ENCODE results near the gene CTNND1. TPM values are rescaled to one million over a fixed set of nuclear protein-coding genes. Genes with fewer than 3 reads are reported as not detected.
A peak's percentile ranks its signal among the peaks of the same experiment; 100 is the strongest.

CTNND1 gene
- total and polyA plus RNA-seq, 2 experiments from 2014 or later, result 39.1 to 136 TPM

GRCh38 chr11:57778318-57779037 lies 16.9 kb downstream of the CTNND1 start:
- Mint-ChIP-seq H3K4me1 (peaks cover 88% of the 10 kb centered on the region), H3K9me3 (no peaks in the 10 kb centered on the region), H3K27ac (peak overlapping the region; percentile 99), H3K27me3 (ENCODE audit: insufficient read depth, low read depth, poor library complexity) (peaks cover 10% of the 10 kb centered on the region), H3K36me3 (ENCODE audit: low read depth) (peaks cover 2% of the 10 kb centered on the region; the same call in 1 of the 3 replicates), H3K4me3 (peak overlapping the region; percentile 50)
- peak; percentile 96 for DNase-seq (ENCODE audit: low spot score)
- Histone ChIP-seq H3K4me2 (peak overlapping the region; percentile 64), H3K27ac (ENCODE audit: low read depth) (peak overlapping the region; percentile 98), H3K36me3 (ENCODE audit: insufficient read depth) (no peaks in the 10 kb centered on the region), H3K4me1 (ENCODE audit: insufficient read depth) (peaks cover 59% of the 10 kb centered on the region), H3K9me2 (ENCODE audit: insufficient read depth) (no peaks in the 10 kb centered on the region), H3K79me2 (replicated peaks; ENCODE audit: insufficient read depth) (peaks cover 89% of the 10 kb centered on the region), H2AFZ (no peak overlapping the region), H3K4me3 (peak overlapping the region; percentile 28), H3K27me3 (ENCODE audit: insufficient read depth) (no peaks in the 10 kb centered on the region), H3F3A (replicated peaks; ENCODE audit: low read depth) (no peaks in the 10 kb centered on the region; the same call in 1 of the 2 replicates), H4K20me1 (replicated peaks; ENCODE audit: insufficient read depth) (no peaks in the 10 kb centered on the region; the same call in 1 of the 2 replicates)
- TF ChIP-seq ZNF462 (CRISPR knock-in tag; IDR thresholded peaks at IDR 0.05) (peak; percentile 63), CREB1 (CRISPR knock-in tag; IDR thresholded peaks at IDR 0.05; ENCODE audit: low read depth) (peak; percentile 30; the same call in 1 of the 2 replicates), POLR2AphosphoS5 (IDR thresholded peaks at IDR 0.05; ENCODE audit: low read depth) (no peak)
- peak; percentile 71 for ATAC-seq

GRCh38 chr11:57779276-57779675 lies 17.7 kb downstream of the CTNND1 start:
- Mint-ChIP-seq H3K36me3 (ENCODE audit: low read depth) (peaks cover 2% of the 10 kb centered on the region; the same call in 1 of the 3 replicates), H3K9me3 (no peaks in the 10 kb centered on the region), H3K27ac (peak overlapping the region; percentile 99), H3K4me1 (peaks cover 84% of the 10 kb centered on the region), H3K4me3 (peak overlapping the region; percentile 50), H3K27me3 (ENCODE audit: insufficient read depth, low read depth, poor library complexity) (peaks cover 10% of the 10 kb centered on the region)
- Histone ChIP-seq H3K79me2 (replicated peaks; ENCODE audit: insufficient read depth) (peaks cover 89% of the 10 kb centered on the region), H3K36me3 (ENCODE audit: insufficient read depth) (no peaks in the 10 kb centered on the region), H3K4me2 (peak overlapping the region; percentile 57), H2AFZ (no peak overlapping the region), H3K27me3 (ENCODE audit: insufficient read depth) (no peaks in the 10 kb centered on the region), H3K9me2 (ENCODE audit: insufficient read depth) (no peaks in the 10 kb centered on the region), H3K4me1 (ENCODE audit: insufficient read depth) (peaks cover 59% of the 10 kb centered on the region), H4K20me1 (replicated peaks; ENCODE audit: insufficient read depth) (no peaks in the 10 kb centered on the region; the same call in 1 of the 2 replicates), H3K27ac (ENCODE audit: low read depth) (peak overlapping the region; percentile 98), H3K4me3 (peak overlapping the region; percentile 28), H3F3A (replicated peaks; ENCODE audit: low read depth) (no peaks in the 10 kb centered on the region; the same call in 1 of the 2 replicates)
- ATAC-seq, result peak; percentile 18
- TF ChIP-seq ZNF331 (CRISPR knock-in tag; IDR thresholded peaks at IDR 0.05; ENCODE audit: low read depth) (no peak), NANOG (IDR thresholded peaks at IDR 0.05; ENCODE audit: borderline replicate concordance) (no peak), CREB1 (CRISPR knock-in tag; IDR thresholded peaks at IDR 0.05; ENCODE audit: low read depth) (no peak), STAT1 (IDR thresholded peaks at IDR 0.05; ENCODE audit: unreplicated experiment) (no peak), EZH2 (IDR thresholded peaks at IDR 0.05; ENCODE audit: low read depth, unreplicated experiment) (no peak), EZH2phosphoT487 (IDR thresholded peaks at IDR 0.05; ENCODE audit: unreplicated experiment) (no peak), ZNF114 (CRISPR knock-in tag; IDR thresholded peaks at IDR 0.05) (no peak), JUNB (IDR thresholded peaks at IDR 0.05; ENCODE audit: unreplicated experiment) (no peak)
- TF ChIP-seq, protein P1, sequence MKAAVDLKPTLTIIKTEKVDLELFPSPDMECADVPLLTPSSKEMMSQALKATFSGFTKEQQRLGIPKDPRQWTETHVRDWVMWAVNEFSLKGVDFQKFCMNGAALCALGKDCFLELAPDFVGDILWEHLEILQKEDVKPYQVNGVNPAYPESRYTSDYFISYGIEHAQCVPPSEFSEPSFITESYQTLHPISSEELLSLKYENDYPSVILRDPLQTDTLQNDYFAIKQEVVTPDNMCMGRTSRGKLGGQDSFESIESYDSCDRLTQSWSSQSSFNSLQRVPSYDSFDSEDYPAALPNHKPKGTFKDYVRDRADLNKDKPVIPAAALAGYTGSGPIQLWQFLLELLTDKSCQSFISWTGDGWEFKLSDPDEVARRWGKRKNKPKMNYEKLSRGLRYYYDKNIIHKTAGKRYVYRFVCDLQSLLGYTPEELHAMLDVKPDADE (IDR thresholded peaks at IDR 0.05), result no peak
- peak; percentile 84 for DNase-seq (ENCODE audit: low spot score)

Data from GM23338 (cell line).